ENCODE measurements around the gene SARNP. TPM values are rescaled to one million over a fixed set of nuclear protein-coding genes. Genes with fewer than 3 reads are reported as not detected.

SARNP gene
- total and polyA plus RNA-seq, 8 donors: 16.1 to 200 (median 87.1) TPM

DNA sequence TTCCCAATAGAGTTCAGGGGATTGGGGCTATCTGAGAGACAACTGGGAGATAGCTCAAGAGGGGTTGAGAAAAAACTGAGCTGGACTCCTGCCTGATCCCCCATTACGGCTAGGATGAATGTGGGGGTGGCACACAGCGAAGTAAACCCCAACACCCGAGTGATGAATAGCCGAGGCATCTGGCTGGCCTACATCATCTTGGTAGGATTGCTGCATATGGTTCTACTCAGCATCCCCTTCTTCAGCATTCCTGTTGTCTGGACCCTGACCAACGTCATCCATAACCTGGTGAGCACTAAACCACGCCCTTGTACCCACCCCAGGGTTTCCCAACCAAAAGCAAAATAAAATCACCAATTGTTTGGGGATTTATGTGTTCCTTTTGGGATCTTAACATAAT is 1.4 kb upstream of the SARNP start:
- Histone ChIP-seq H3K27ac (peak overlapping the region in 4 of 5 donors; percentile 78 to 94 (median 90)), H3K9me3 (no peaks in the 10 kb centered on the region), H3K4me3 (peak overlapping the region; percentile 82 to 89 (median 84)), H3K36me3 (peaks cover 20 to 65% (median 60%) of the 10 kb centered on the region in 4 donors), H3K27me3 (no peaks in the 10 kb centered on the region), H3K4me1 (peaks cover 29 to 60% (median 44%) of the 10 kb centered on the region in 4 donors)
- no peak for DNase-seq
- WGBS, 5 donors: 70 to 77% (median 76%) methylated on average over 6 of the region's 6 CpGs
- TF ChIP-seq POLR2A (IDR thresholded peaks at IDR 0.05) (no peak), EP300 (IDR thresholded peaks at IDR 0.05) (no peak), POLR2AphosphoS5 (IDR thresholded peaks at IDR 0.05) (no peak)
- TF ChIP-seq, protein P1, sequence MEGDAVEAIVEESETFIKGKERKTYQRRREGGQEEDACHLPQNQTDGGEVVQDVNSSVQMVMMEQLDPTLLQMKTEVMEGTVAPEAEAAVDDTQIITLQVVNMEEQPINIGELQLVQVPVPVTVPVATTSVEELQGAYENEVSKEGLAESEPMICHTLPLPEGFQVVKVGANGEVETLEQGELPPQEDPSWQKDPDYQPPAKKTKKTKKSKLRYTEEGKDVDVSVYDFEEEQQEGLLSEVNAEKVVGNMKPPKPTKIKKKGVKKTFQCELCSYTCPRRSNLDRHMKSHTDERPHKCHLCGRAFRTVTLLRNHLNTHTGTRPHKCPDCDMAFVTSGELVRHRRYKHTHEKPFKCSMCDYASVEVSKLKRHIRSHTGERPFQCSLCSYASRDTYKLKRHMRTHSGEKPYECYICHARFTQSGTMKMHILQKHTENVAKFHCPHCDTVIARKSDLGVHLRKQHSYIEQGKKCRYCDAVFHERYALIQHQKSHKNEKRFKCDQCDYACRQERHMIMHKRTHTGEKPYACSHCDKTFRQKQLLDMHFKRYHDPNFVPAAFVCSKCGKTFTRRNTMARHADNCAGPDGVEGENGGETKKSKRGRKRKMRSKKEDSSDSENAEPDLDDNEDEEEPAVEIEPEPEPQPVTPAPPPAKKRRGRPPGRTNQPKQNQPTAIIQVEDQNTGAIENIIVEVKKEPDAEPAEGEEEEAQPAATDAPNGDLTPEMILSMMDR (IDR thresholded peaks at IDR 0.05): no peak
- intact Hi-C loops (cut with DNase I; ENCODE audit: low total_unique reads): no loop called here

DNA sequence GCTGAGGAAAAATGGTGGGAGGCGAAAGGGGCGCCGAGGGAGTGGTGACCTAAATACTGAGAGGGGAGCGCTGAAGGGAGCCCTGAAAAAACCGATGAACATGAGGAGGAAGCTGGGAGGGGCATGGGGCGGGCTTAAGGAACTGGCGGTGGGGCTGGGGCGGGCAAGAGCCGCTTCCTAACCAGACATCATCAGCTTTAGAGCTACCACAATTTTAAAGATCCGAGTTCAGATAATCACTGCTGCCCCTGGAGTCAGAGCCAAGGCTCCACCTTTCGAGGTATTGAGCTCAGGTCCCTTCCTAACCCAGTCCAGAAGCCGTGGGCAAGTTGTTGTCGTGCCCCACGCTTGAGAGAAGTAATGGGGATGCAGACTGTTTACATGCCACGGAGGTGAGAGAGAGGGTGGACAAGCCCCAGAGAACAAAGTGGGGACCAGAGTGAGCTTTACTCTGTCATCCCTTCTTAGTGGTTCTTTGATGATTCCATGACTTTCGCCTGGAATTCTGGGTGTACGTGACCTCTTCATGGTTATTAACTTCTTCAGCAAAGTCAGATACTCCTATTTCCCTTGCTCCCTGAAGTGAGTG is 710 bp upstream of the SARNP start:
- H3K27ac ChIP-seq: peak overlapping the region; percentile 78 to 94 (median 90)
- intact Hi-C loops (cut with DNase I; ENCODE audit: low total_unique reads): no loop called here

DNA sequence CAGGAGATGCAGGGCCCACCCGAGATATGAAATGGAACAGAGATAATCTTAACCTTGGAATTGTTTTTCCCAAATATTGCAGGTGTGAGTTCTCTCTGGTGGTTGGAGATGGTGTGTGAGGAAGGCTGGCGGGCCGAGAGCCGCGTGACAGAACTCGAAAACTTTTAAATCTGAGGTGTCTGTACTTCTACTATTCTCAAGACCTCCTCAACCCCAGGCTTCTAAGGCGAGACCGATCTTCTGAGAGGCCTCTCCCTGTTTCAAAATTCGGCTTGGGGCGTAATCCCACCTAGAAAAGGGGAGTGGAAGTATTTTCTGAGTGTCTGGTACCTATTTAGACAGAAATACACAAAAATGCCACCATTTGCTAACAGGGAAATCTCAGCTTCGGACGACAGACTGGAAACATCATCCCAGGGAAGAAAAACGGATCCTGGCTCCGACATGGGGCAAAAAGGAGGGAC is 611 bp downstream of the SARNP start:
- TF ChIP-seq EP300 (IDR thresholded peaks at IDR 0.05) (no peak), POLR2AphosphoS5 (IDR thresholded peaks at IDR 0.05) (no peak), POLR2A (IDR thresholded peaks at IDR 0.05) (no peak)
- TF ChIP-seq, protein P1 (IDR thresholded peaks at IDR 0.05): no peak
- DNase-seq: peak in 1 of 2 donors; percentile 76
- Histone ChIP-seq H3K4me1 (peaks cover 29 to 67% (median 57%) of the 10 kb centered on the region in 4 donors), H3K27ac (peak overlapping the region; percentile 86 to 94 (median 89)), H3K36me3 (peaks cover 18 to 62% (median 52%) of the 10 kb centered on the region in 4 donors), H3K9me3 (no peaks in the 10 kb centered on the region), H3K27me3 (no peaks in the 10 kb centered on the region), H3K4me3 (peak overlapping the region; percentile 82 to 89 (median 84))
- intact Hi-C loops (cut with DNase I; ENCODE audit: low total_unique reads): no loop called here
- 0 to 1% (median 0%) methylated on average over 14 of the region's 14 CpGs for WGBS, 5 donors

More for the DNA sequence above, 710 bp upstream of the SARNP start:
- TF ChIP-seq POLR2A (IDR thresholded peaks at IDR 0.05) (peak in 1 of 4 donors; percentile 3), EP300 (IDR thresholded peaks at IDR 0.05) (no peak), POLR2AphosphoS5 (IDR thresholded peaks at IDR 0.05) (no peak)
- TF ChIP-seq, protein P1 (IDR thresholded peaks at IDR 0.05): no peak
- H3K4me1 ChIP-seq: peaks cover 29 to 58% (median 45%) of the 10 kb centered on the region in 4 donors
- DNase-seq: no peak
- no peaks in the 10 kb centered on the region for H3K9me3 ChIP-seq
- H3K36me3 ChIP-seq: peaks cover 20 to 69% (median 63%) of the 10 kb centered on the region in 4 donors
- no peaks in the 10 kb centered on the region for H3K27me3 ChIP-seq
- 1 to 2% (median 2%) methylated on average over 17 of the region's 17 CpGs for WGBS, 5 donors
- peak overlapping the region; percentile 82 to 89 (median 84) for H3K4me3 ChIP-seq

DNA sequence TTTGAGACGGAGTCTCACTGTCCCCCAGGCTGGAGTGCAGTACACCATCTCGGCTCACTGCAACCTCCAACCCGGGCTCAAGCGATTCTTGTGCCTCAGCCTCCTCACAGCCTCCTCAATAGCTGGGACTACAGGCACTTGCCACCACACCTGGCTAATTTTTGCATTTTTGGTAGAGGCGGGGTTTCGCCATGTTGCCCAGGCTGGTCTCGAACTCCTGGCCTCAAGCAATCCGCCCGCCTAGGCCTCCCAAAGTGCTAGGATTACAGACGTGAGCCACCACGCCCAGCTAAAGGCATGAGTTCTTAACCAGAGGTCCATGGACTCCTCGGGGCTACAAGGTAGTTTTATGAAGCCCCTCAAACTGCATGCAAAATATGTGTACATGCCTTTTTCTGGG is 2.1 kb downstream of the SARNP start:
- Histone ChIP-seq H3K27ac (no peak overlapping the region), H3K36me3 (peaks cover 6 to 48% (median 38%) of the 10 kb centered on the region in 4 donors), H3K4me1 (peaks cover 29 to 81% (median 64%) of the 10 kb centered on the region in 4 donors), H3K9me3 (no peaks in the 10 kb centered on the region), H3K4me3 (peak overlapping the region in 2 of 4 donors; percentile 12 to 89), H3K27me3 (no peaks in the 10 kb centered on the region)
- WGBS, 5 donors: 79 to 81% (median 80%) methylated on average over 12 of the region's 12 CpGs
- no peak for DNase-seq
- TF ChIP-seq POLR2AphosphoS5 (IDR thresholded peaks at IDR 0.05): no peak
- TF ChIP-seq, protein P1 (IDR thresholded peaks at IDR 0.05): no peak
- no peak for TF ChIP-seq EP300 (IDR thresholded peaks at IDR 0.05)
- TF ChIP-seq POLR2A (IDR thresholded peaks at IDR 0.05): no peak
- intact Hi-C loops (cut with DNase I; ENCODE audit: low total_unique reads): no loop called here

All from stomach (tissue), 9 donors.